Measurements from ENCODE around the gene GEMIN5.

Gene GEMIN5

GRCh38 chr5:154884424-154884823 lies 53.6 kb downstream of the GEMIN5 start:
- no peak for DNase-seq (ENCODE audit: low read depth)

- DNase-seq (ENCODE audit: low read depth) = no peak
Observed at GRCh38 chr5:154881986-154882385, 56.0 kb downstream of the GEMIN5 start.

DNA sequence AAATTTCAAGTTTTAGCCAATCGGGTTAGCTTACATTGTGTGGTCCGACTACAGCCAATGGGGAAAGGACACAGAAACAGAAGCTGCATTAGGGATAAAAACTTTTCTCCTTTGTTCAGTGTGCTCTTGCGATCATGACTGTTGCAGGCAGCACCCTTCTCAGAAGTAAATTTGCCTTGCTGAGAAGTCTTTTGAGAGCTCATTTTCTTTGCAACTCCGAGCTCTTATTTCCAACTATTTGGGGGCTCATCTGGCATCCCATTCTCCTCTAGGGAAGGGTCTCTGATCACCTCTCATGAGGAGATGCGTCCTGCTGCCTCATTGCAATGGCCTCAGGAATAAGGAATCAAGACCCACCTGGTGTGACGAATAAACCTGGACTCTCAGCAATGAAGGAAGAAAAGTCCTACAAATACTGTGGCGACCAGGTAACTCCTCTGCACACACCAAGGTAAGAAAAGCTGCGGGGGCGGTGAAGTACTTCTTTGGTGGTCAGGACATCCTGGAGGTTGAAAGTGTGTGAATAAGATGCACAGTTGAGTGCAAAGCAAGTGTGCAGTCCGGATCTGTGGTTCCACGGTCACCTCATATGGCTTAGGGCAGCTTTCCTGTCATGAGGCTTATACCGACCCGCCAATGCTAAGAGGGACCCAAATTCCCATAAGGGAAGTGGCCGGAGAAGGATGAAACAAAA lies 59.2 kb downstream of the GEMIN5 start:
- DNase-seq (ENCODE audit: low read depth) = no peak

GRCh38 chr5:154873791-154874331 lies 64.2 kb downstream of the GEMIN5 start:
- DNase-seq (ENCODE audit: low read depth) = no peak

DNA sequence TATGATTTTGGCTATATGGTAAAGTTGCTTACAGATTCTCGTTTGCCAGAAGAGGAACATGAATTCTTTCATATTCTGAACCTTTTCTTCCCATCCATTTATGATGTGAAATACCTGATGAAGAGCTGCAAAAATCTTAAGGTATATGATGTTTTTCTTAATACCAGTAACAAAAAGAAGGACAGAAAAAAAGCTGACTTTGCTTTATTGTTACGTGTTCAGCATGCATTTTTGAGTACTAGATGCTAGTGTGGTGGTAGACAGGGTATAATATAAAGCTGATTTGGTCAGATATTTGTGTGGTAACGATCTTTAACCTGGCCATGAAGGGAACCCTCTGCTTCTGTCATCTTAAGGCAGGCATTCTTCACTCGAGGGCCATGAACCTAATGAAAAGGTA lies 66.3 kb downstream of the GEMIN5 start:
- no peak for DNase-seq (ENCODE audit: low read depth)

DNA sequence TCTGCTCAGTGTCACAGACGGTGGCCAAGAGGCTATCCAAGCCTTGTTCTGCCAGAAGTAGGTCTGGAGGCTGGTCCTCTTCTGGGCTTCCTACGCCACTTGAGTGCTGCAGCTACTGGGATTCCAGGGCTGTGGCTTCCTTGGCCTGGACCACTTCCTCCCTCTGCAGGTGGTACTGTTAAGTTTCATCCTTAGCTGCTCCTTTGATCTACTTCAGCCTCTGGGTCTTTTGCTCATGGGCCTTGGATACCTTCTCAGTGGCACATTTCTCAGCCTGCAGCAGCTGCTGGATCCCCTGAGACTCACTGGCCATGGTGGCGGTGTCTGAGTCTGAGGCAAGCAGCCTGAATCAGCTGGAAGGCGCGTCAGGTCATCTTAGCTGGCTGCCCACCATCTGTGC lies 69.3 kb downstream of the GEMIN5 start:
- no peak for DNase-seq (ENCODE audit: low read depth)

DNA sequence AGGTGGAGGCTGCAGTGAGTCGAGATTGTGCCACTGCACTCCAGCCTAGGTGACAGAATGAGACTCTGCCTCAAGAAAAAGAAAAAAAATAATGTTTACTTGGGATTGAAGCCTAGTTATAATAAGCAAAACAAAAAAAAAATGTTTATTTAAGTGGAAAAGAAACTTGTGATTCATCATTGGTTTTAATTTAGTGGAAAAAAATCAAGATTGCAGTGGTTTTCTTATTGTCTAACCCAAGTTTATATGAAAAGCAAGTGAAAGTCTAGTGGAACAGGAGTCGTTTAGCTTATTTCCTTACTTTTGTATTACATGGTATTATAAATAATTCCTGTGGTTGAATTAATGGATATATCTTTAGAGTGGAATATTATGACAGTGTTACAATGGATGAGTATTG lies 71.2 kb downstream of the GEMIN5 start:
- DNase-seq (ENCODE audit: low read depth) = no peak

DNA sequence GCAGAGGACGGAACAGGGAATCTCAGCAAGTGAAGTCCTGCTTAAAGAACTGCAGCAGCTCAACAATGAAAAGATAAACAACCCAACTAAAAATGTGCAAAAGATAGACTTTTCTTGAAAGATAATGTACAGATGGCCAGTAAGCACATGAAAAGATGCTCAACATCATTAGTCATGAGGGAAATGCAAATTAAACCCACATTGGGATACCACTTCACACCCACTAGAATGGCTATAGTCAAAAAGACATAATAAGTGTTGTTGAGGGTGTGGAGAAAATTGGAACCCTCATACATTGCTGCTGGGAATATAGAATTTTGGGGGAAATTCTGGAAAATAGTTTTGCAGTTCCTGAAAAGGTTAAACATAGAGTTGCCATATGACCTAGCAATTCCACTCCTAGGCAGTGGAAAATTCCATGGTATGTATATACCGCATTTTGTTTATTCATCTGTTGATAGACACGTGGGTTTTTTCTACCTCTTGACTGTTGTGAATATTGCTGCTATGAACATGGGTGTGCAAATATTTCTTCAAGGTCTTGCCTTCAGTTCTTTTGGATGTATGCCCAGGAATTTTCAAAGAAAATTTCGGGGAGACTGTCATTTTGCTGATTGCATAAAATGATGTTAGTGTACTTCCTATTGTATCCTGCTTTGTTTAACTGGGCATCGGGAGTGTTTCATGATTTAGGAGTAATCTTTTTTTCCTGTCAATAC lies 72.4 kb downstream of the GEMIN5 start:
- DNase-seq (ENCODE audit: low read depth) = no peak

GRCh38 chr5:154863291-154864080 lies 74.5 kb downstream of the GEMIN5 start:
- DNase-seq (ENCODE audit: low read depth) = no peak

GRCh38 chr5:154862766-154863165 lies 75.2 kb downstream of the GEMIN5 start:
- no peak for DNase-seq (ENCODE audit: low read depth)

GRCh38 chr5:154861946-154862345 lies 76.1 kb downstream of the GEMIN5 start:
- DNase-seq (ENCODE audit: low read depth) = no peak

DNA sequence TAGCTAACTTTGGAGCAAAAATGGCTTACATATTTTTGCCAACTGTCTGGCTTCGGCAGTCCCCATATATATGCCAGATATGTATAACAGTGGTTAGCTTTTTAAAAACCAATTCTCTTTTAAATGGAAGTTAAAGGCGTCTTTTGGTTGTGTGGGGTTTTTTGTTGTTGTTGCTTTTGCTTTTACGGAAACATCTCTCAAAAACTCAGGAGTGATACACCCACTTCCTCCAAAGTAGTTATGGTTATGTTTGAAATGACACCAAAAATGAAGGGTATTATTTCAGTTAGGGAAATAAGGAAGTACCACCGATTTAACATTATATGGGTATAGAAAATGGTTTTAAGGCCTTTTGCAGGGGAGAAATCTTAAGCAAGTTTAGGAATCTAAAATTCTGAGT lies 77.2 kb downstream of the GEMIN5 start:
- DNase-seq (ENCODE audit: low read depth) = no peak

DNA sequence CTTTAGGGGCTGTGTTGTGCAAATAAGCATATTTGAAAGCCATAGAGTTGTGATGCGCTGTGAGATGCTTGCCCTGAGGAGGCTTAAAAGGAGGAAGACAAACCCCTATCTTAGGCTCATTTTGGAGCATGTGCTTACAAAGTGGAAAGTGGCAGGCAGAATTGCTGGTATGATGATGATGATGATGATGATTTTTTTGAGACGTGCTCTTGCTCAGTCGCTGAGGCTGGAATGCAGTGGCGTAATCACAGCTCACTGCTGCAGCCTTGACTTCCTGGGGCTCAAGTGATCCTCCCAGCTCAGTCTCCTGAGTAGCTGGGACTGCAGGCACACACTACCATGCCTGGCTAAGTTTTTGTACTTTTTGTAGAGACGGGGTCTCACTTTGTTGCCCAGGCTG lies 77.9 kb downstream of the GEMIN5 start:
- DNase-seq (ENCODE audit: low read depth) = no peak

GRCh38 chr5:154858972-154859871 lies 78.8 kb downstream of the GEMIN5 start:
- no peak for DNase-seq (ENCODE audit: low read depth)

DNA sequence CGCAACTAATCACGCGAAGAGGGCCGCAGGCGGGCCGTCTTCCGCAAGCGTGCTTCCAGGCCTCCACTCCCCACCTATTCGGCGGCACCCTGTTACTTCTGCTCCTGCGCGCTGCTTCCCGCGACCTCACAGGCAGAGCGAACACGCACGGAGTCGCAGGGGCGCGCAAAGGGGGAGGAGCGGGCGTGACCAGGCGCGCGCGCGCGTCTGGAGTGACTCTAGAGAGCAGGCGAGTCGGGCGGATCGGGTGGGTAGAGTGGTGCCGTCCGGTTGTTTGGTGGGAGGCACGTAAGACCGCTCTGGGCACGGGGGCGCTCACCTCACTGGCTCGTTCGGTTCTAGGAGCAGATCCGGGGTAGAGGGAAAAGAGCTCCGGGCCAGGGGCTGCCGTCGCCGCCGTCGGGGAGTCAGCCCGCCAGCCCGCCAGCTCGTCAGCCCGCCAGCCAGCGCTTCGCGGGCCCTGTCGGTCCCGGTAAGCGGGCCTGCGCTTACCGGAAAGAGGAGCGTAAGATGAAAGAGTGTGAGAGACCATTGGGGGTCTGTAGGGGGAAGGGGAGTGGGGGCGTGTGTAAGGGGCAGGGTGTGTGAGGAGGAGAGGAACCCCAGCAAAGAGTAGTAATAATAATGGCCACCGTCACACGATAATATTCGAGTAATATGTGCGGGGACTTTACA lies 79.6 kb downstream of the GEMIN5 start, which contains the start of gene CNOT8:
TSS of gene CNOT8 (plus strand) at position 331 of the 675 bp plus-strand sequence. CDS start 4,652 bp downstream, outside the sequence.
- peak; percentile 97 for DNase-seq (ENCODE audit: low read depth)

GRCh38 chr5:154857530-154858296 lies 80.3 kb downstream of the GEMIN5 start:
- peak; percentile 72 for DNase-seq (ENCODE audit: low read depth)

GRCh38 chr5:154851351-154851750 lies 86.7 kb downstream of the GEMIN5 start:
- no peak for DNase-seq (ENCODE audit: low read depth)

GRCh38 chr5:154850255-154851062 lies 87.6 kb downstream of the GEMIN5 start, which contains the start of gene FAXDC2:
TSS of gene FAXDC2 (minus strand) at chr5:154850603. CDS start at chr5:154838178, 12,425 bp downstream.
- DNase-seq (ENCODE audit: low read depth) = no peak

DNA sequence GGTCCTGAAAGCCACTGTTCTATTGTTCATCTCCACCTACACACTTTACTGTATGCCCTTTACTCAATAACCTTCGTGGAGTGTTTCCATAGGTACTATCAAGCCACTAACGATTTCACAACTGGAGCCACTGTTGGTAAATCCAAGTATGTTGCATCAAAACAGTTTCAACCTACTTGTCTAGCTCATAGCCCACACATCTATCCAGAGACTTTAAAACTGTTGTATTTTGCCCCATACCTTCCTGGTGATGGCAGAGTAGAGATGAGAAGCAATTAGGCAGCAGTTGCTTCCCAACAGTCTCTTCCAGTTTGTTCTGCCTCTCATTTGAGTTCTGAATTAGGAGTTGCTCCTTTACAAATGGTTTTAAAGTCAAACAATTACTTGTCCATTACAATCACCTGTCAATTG lies 88.2 kb downstream of the GEMIN5 start:
- DNase-seq (ENCODE audit: low read depth) = no peak

All from stimulated activated CD8-positive, alpha-beta memory T cell treated with anti-CD3 and anti-CD28 coated beads, Interleukin-15, amount 100 ng/mL, for 1 hour (primary cell).